ENCODE results near the gene NDUFS7.
A peak's percentile ranks its signal among the peaks of the same experiment; 100 is the strongest.

Gene NDUFS7

DNA sequence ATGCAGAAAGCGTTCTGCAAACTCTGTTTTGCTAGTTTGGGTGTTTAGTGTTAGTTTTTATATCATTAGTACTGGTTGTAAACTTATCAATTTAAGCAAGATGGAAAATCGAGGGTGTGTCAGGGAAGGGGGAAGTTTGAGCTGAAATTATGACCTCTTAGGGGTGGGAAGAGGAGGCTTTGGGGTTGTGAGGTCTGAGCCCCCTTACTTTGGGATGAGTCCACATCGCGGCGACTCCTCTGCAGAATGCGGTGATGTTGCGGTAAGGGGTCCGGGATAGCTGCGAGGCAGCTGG, 743 bp upstream of the NDUFS7 start:
- Histone ChIP-seq H3K4ac (ENCODE audit: low read depth, low read length) (no peak overlapping the region), H3K79me2 (ENCODE audit: control insufficient read depth, insufficient read depth, low read length, poor library complexity) (peaks cover 7% of the 10 kb centered on the region), H3K79me1 (ENCODE audit: low read length) (peaks cover 7% of the 10 kb centered on the region), H4K8ac (ENCODE audit: low read depth, low read length) (no peak overlapping the region), H2BK12ac (ENCODE audit: low read length) (no peak overlapping the region), H2AK5ac (ENCODE audit: low read length) (no peak overlapping the region), H2BK120ac (ENCODE audit: insufficient read depth, low read length, poor library complexity) (no peak overlapping the region), H3K4me3 (ENCODE audit: low read depth, low read length) (no peak overlapping the region), H3K18ac (ENCODE audit: low read length) (no peak overlapping the region), H3K4me1 (ENCODE audit: control insufficient read depth in 1 of 2, insufficient read depth in 2 of 2, low read length in 2 of 2) (peaks cover 0 to 2% of the 10 kb centered on the region in 2 experiments), H3K27me3 (ENCODE audit: insufficient read depth, low read length) (no peaks in the 10 kb centered on the region), H4K91ac (ENCODE audit: low read depth, low read length) (no peak overlapping the region), H2AFZ (ENCODE audit: insufficient read depth, low read length, poor library complexity) (no peak overlapping the region), H3K9me3 (ENCODE audit: insufficient read depth, low read depth, low read length) (peaks cover 5% of the 10 kb centered on the region), H3K14ac (ENCODE audit: low read length) (no peak overlapping the region), H3K9ac (ENCODE audit: low read length) (no peak overlapping the region), H3K23ac (ENCODE audit: low read length) (no peak overlapping the region), H4K12ac (ENCODE audit: low read depth, low read length) (no peak overlapping the region), H3K4me2 (ENCODE audit: low read length) (peak overlapping the region; percentile 27), H3K36me3 (ENCODE audit: control insufficient read depth in 1 of 2, insufficient read depth in 2 of 2, low read length in 2 of 2) (peaks cover 2 to 9% of the 10 kb centered on the region in 2 experiments), H2BK5ac (ENCODE audit: low read depth, low read length, poor library complexity) (no peak overlapping the region), H3K27ac (ENCODE audit: low read depth, low read length) (no peak overlapping the region)
- WGBS (ENCODE audit: extremely low coverage, insufficient coverage, insufficient read length) = no CpG with 5 or more reads among the region's 9 CpGs
- DNase-seq = no peak

GRCh38 chr19:1384085-1384462, 367 bp downstream of the NDUFS7 start:
- Histone ChIP-seq H3K9ac (ENCODE audit: low read length) (peak overlapping the region; percentile 91), H3K18ac (ENCODE audit: low read length) (peak overlapping the region; percentile 90), H3K36me3 (ENCODE audit: control insufficient read depth in 1 of 2, insufficient read depth in 2 of 2, low read length in 2 of 2) (peaks cover 6 to 16% of the 10 kb centered on the region in 2 experiments), H3K4me2 (ENCODE audit: low read length) (peak overlapping the region; percentile 99), H3K79me1 (ENCODE audit: low read length) (peaks cover 7% of the 10 kb centered on the region), H2BK120ac (ENCODE audit: insufficient read depth, low read length, poor library complexity) (peak overlapping the region; percentile 52), H2AFZ (ENCODE audit: insufficient read depth, low read length, poor library complexity) (peak overlapping the region; percentile 89), H3K14ac (ENCODE audit: low read length) (peak overlapping the region; percentile 67), H4K8ac (ENCODE audit: low read depth, low read length) (peak overlapping the region; percentile 96), H3K27ac (ENCODE audit: low read depth, low read length) (no peak overlapping the region), H3K9me3 (ENCODE audit: insufficient read depth, low read depth, low read length) (peaks cover 5% of the 10 kb centered on the region), H2AK5ac (ENCODE audit: low read length) (peak overlapping the region; percentile 98), H3K23ac (ENCODE audit: low read length) (no peak overlapping the region), H3K4me1 (ENCODE audit: control insufficient read depth in 1 of 2, insufficient read depth in 2 of 2, low read length in 2 of 2) (peaks cover 0 to 2% of the 10 kb centered on the region in 2 experiments), H2BK5ac (ENCODE audit: low read depth, low read length, poor library complexity) (no peak overlapping the region), H3K4ac (ENCODE audit: low read depth, low read length) (peak overlapping the region; percentile 96), H3K4me3 (ENCODE audit: low read depth, low read length) (peak overlapping the region; percentile 90), H3K79me2 (ENCODE audit: control insufficient read depth, insufficient read depth, low read length, poor library complexity) (peaks cover 7% of the 10 kb centered on the region), H3K27me3 (ENCODE audit: insufficient read depth, low read length) (no peaks in the 10 kb centered on the region), H4K91ac (ENCODE audit: low read depth, low read length) (peak overlapping the region; percentile 84), H2BK12ac (ENCODE audit: low read length) (no peak overlapping the region), H4K12ac (ENCODE audit: low read depth, low read length) (peak overlapping the region; percentile 37)
- DNase-seq = no peak
- WGBS (ENCODE audit: extremely low coverage, insufficient coverage, insufficient read length) = no CpG with 5 or more reads among the region's 23 CpGs

GRCh38 chr19:1384478-1385110, 887 bp downstream of the NDUFS7 start:
- H3K27ac ChIP-seq (ENCODE audit: low read depth, low read length) = no peak overlapping the region
- H3K9me3 ChIP-seq (ENCODE audit: insufficient read depth, low read depth, low read length) = peaks cover 6% of the 10 kb centered on the region
- no peak overlapping the region for H2AK5ac ChIP-seq (ENCODE audit: low read length)
- no peak overlapping the region for H2BK120ac ChIP-seq (ENCODE audit: insufficient read depth, low read length, poor library complexity)
- H3K14ac ChIP-seq (ENCODE audit: low read length) = no peak overlapping the region
- peak in 1 of 2 donors; percentile 20 for DNase-seq
- H3K79me1 ChIP-seq (ENCODE audit: low read length) = peaks cover 7% of the 10 kb centered on the region
- peak overlapping the region; percentile 99 for H3K4me2 ChIP-seq (ENCODE audit: low read length)
- H2BK12ac ChIP-seq (ENCODE audit: low read length) = no peak overlapping the region
- peaks cover 11 to 21% of the 10 kb centered on the region in 2 experiments for H3K36me3 ChIP-seq (ENCODE audit: control insufficient read depth in 1 of 2, insufficient read depth in 2 of 2, low read length in 2 of 2)
- peaks cover 7% of the 10 kb centered on the region for H3K79me2 ChIP-seq (ENCODE audit: control insufficient read depth, insufficient read depth, low read length, poor library complexity)
- WGBS (ENCODE audit: extremely low coverage, insufficient coverage, insufficient read length) = no CpG with 5 or more reads among the region's 17 CpGs
- H3K23ac ChIP-seq (ENCODE audit: low read length) = no peak overlapping the region
- H3K4me3 ChIP-seq (ENCODE audit: low read depth, low read length) = peak overlapping the region; percentile 90
- peaks cover 0 to 2% of the 10 kb centered on the region in 2 experiments for H3K4me1 ChIP-seq (ENCODE audit: control insufficient read depth in 1 of 2, insufficient read depth in 2 of 2, low read length in 2 of 2)
- no peaks in the 10 kb centered on the region for H3K27me3 ChIP-seq (ENCODE audit: insufficient read depth, low read length)
- peak overlapping the region; percentile 96 for H3K4ac ChIP-seq (ENCODE audit: low read depth, low read length)
- no peak overlapping the region for H4K12ac ChIP-seq (ENCODE audit: low read depth, low read length)
- no peak overlapping the region for H4K91ac ChIP-seq (ENCODE audit: low read depth, low read length)
- H2BK5ac ChIP-seq (ENCODE audit: low read depth, low read length, poor library complexity) = no peak overlapping the region
- H2AFZ ChIP-seq (ENCODE audit: insufficient read depth, low read length, poor library complexity) = no peak overlapping the region
- H3K9ac ChIP-seq (ENCODE audit: low read length) = peak overlapping the region; percentile 91
- H4K8ac ChIP-seq (ENCODE audit: low read depth, low read length) = no peak overlapping the region
- H3K18ac ChIP-seq (ENCODE audit: low read length) = no peak overlapping the region

DNA sequence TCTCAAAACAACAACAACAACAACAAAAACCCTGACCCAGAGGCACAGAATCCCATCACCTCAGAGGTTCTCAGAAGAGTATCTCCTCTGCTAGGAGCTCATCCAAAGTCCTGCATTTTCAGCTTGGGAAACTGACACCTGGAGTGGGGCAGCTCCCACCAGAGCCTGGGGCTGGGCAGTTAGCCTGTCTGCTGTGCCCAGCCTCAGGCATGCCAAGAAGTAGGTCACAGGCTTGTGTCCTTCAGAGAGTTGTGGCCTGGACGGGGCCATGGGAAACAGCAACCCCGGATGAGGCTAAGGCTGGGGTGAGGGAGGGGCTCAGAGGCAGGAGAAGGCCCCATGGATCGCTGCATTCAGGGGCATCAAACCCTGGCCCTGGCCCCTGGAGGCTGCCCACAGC, 2.1 kb downstream of the NDUFS7 start:
- Histone ChIP-seq H3K23ac (ENCODE audit: low read length) (no peak overlapping the region), H2AK5ac (ENCODE audit: low read length) (no peak overlapping the region), H2BK12ac (ENCODE audit: low read length) (no peak overlapping the region), H4K8ac (ENCODE audit: low read depth, low read length) (no peak overlapping the region), H4K91ac (ENCODE audit: low read depth, low read length) (no peak overlapping the region), H3K14ac (ENCODE audit: low read length) (no peak overlapping the region), H3K18ac (ENCODE audit: low read length) (no peak overlapping the region), H3K4me3 (ENCODE audit: low read depth, low read length) (no peak overlapping the region), H3K4ac (ENCODE audit: low read depth, low read length) (no peak overlapping the region), H4K12ac (ENCODE audit: low read depth, low read length) (no peak overlapping the region), H2BK5ac (ENCODE audit: low read depth, low read length, poor library complexity) (no peak overlapping the region), H3K79me2 (ENCODE audit: control insufficient read depth, insufficient read depth, low read length, poor library complexity) (peaks cover 7% of the 10 kb centered on the region), H2BK120ac (ENCODE audit: insufficient read depth, low read length, poor library complexity) (no peak overlapping the region), H3K36me3 (ENCODE audit: control insufficient read depth in 1 of 2, insufficient read depth in 2 of 2, low read length in 2 of 2) (peaks cover 13 to 25% of the 10 kb centered on the region in 2 experiments), H2AFZ (ENCODE audit: insufficient read depth, low read length, poor library complexity) (no peak overlapping the region), H3K4me2 (ENCODE audit: low read length) (no peak overlapping the region), H3K79me1 (ENCODE audit: low read length) (peaks cover 7% of the 10 kb centered on the region), H3K9me3 (ENCODE audit: insufficient read depth, low read depth, low read length) (peaks cover 6% of the 10 kb centered on the region), H3K27me3 (ENCODE audit: insufficient read depth, low read length) (no peaks in the 10 kb centered on the region), H3K9ac (ENCODE audit: low read length) (no peak overlapping the region), H3K27ac (ENCODE audit: low read depth, low read length) (no peak overlapping the region), H3K4me1 (ENCODE audit: control insufficient read depth in 1 of 2, insufficient read depth in 2 of 2, low read length in 2 of 2) (peaks cover 0 to 2% of the 10 kb centered on the region in 2 experiments)
- DNase-seq = no peak
- no CpG with 5 or more reads among the region's 3 CpGs for WGBS (ENCODE audit: extremely low coverage, insufficient coverage, insufficient read length)
